Measurements from ENCODE around the gene SETX. TPM values are rescaled to one million over a fixed set of nuclear protein-coding genes. Genes with fewer than 3 reads are reported as not detected.

The SETX gene
- total RNA-seq, 2 experiments from 2014 or later = 37.5 to 38.1 TPM

GRCh38 chr9:132249123-132249522 is 105.7 kb downstream of the SETX start:
- ChIA-PET CTCF (interaction anchor here (1.0 to 1.5 kb wide), 2 partner anchors 83 to 103 kb away, joined by 3 read pairs; no protein-coding TSS in a partner anchor), POLR2A (interaction anchor here (0.6 kb wide), 1 partner anchor 47 kb away, joined by 3 read pairs; no protein-coding TSS in a partner anchor)
- no peaks in the 10 kb centered on the region for H3K36me3 Mint-ChIP-seq (ENCODE audit: low read depth)
- peaks cover 2% of the 10 kb centered on the region for H3K4me1 Mint-ChIP-seq
- DNase-seq = no peak
- H3K27ac Mint-ChIP-seq = no peak overlapping the region
- peaks cover 2% of the 10 kb centered on the region for H3K27me3 Mint-ChIP-seq
- no peak overlapping the region for H3K4me3 Mint-ChIP-seq
- ATAC-seq = no peak
- no peaks in the 10 kb centered on the region for H3K9me3 Mint-ChIP-seq (ENCODE audit: low read depth)
- intact Hi-C loops (cut with DNase I, micrococcal nuclease) = loop anchor here in 1 of 2 experiments (10.0 kb wide), 1 partner anchor 614 kb away; no protein-coding TSS in a partner anchor

DNA sequence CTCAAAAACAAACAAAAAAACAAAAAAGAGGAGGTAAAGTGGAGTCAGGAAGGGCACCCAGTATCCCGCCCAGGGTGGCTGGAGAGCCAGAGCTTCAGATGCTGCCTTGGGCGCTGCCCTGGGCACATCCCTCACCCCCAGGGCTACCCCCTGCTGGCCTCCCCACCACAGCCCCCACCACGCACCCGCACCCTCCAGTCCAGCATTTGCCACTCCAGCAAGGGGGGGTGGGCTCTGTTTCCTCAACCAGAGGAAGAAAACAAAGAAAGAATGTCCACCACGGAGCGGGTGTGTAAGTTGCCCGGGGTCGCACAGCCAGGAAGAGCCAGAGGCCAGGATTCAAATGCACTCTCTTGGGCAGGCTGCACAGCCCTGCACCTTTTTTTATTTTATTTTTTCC is 106.8 kb downstream of the SETX start:
- CTCF ChIA-PET = interaction anchor here (0.6 to 4.3 kb wide), 4 partner anchors 12 to 79 kb away, joined by 3 to 24 read pairs (median 4); no protein-coding TSS in a partner anchor

DNA sequence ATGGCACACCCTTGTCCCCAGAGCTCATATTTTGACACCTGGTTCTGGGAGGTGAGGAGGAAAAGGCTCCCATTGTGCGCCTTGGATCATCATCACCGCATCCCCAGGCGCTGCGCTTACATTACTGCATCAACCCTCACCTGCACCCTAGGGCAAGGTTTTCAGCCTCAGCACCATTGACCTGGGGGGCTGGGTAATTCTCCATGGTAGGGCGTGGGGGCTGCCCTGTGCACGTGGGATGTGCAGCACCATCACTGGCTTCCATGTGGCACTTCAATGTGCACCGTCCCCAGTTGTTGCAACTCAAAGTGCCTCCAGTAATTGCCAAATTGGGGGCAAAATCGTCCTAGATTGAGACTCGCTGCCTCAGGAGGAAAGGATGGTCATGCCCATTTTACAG is 109.3 kb downstream of the SETX start:
- intact Hi-C loops (cut with DNase I, micrococcal nuclease) = loop anchor here in 1 of 2 experiments (10.0 kb wide), 1 partner anchor 611 kb away; no protein-coding TSS in a partner anchor
- DNase-seq = no peak
- no peak overlapping the region for H3K27ac Mint-ChIP-seq
- ChIA-PET CTCF (interaction anchor here (0.9 to 4.3 kb wide), 2 partner anchors 15 to 505 kb away, joined by 4 to 24 read pairs; partner anchors contain the start of gene RAPGEF1), POLR2A (no interaction called here)
- peaks cover 2% of the 10 kb centered on the region for H3K27me3 Mint-ChIP-seq
- ATAC-seq = no peak
- no peak overlapping the region for H3K4me3 Mint-ChIP-seq
- peaks cover 7% of the 10 kb centered on the region for H3K4me1 Mint-ChIP-seq
- H3K36me3 Mint-ChIP-seq (ENCODE audit: low read depth) = no peaks in the 10 kb centered on the region
- H3K9me3 Mint-ChIP-seq (ENCODE audit: low read depth) = no peaks in the 10 kb centered on the region

More for the DNA sequence above, 106.8 kb downstream of the SETX start:
- H3K27me3 Mint-ChIP-seq = peaks cover 2% of the 10 kb centered on the region
- intact Hi-C loops (cut with DNase I, micrococcal nuclease) = loop anchor here in 1 of 2 experiments (10.0 kb wide), 1 partner anchor 613 kb away; no protein-coding TSS in a partner anchor
- H3K27ac Mint-ChIP-seq = no peak overlapping the region
- peaks cover 2% of the 10 kb centered on the region for H3K4me1 Mint-ChIP-seq
- ATAC-seq (no peak), DNase-seq (no peak)
- no peaks in the 10 kb centered on the region for H3K9me3 Mint-ChIP-seq (ENCODE audit: low read depth)
- POLR2A ChIA-PET = no interaction called here
- no peak overlapping the region for H3K4me3 Mint-ChIP-seq
- no peaks in the 10 kb centered on the region for H3K36me3 Mint-ChIP-seq (ENCODE audit: low read depth)

GRCh38 chr9:132244582-132245455 is 110.0 kb downstream of the SETX start:
- ATAC-seq = no peak
- Mint-ChIP-seq H3K27ac (no peak overlapping the region), H3K27me3 (peaks cover 2% of the 10 kb centered on the region), H3K9me3 (ENCODE audit: low read depth) (no peaks in the 10 kb centered on the region), H3K4me1 (peaks cover 7% of the 10 kb centered on the region), H3K4me3 (no peak overlapping the region), H3K36me3 (ENCODE audit: low read depth) (no peaks in the 10 kb centered on the region)
- ChIA-PET CTCF (interaction anchor here (0.9 to 4.3 kb wide), 2 partner anchors 15 to 505 kb away, joined by 4 to 24 read pairs; partner anchors contain the start of gene RAPGEF1), POLR2A (no interaction called here)
- intact Hi-C loops (cut with DNase I, micrococcal nuclease) = loop anchor here in 1 of 2 experiments (5.0 to 10.0 kb wide), 3 partner anchors 610 to 1822 kb away; partner anchors contain the start of genes BRD3 and POMT1
- no peak for DNase-seq

DNA sequence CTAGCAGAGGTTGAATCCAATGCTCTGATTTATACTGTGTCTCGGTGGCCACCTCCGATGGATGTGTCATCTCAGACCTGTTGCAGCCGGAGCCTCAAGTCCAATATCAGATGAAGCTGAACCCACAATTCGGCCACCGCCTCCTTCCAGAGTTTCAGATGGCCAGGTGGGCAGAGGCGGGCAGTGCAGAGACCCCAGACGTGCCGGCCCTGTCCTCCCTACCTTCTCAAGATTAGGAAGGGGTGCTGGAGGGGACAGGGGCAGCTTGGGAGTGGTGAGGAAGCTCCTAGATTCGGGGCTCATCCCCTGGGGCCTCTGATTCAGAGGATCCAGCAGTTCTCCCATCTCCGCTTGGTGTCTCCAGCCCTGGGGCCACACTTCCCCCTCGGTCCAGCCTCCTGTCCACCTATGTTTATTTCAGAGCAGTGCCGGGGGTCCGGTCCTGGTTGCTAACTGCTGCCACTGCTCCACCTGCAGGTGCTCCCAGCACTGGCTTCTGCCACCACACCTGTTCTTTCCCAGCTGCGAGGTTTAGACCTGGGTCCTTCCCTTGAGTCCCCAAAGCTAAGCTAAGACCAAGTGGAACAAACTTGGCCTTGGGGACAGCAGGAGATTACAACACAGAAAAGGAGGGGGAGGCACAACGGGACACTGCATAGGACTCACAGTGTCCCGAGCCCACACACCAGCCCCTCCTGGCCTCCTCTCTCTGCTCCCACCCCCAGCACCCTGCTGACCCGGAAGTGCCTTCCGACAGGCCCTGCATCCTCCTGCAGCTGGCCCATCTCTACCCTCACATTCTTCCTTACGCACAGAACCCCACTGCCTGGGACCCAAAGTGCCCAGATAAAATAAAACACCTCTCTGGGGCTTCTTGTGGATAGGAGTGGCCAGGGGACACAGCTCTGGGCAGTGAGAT is 111.4 kb downstream of the SETX start:
- POLR2A ChIA-PET = interaction anchor here (0.8 kb wide), 1 partner anchor 575 kb away, joined by 4 read pairs; no protein-coding TSS in a partner anchor
- no peaks in the 10 kb centered on the region for H3K36me3 Mint-ChIP-seq (ENCODE audit: low read depth)
- DNase-seq (no peak), ATAC-seq (no peak)
- CTCF ChIA-PET = interaction anchor here (0.6 to 1.0 kb wide), 3 partner anchors 11 to 15 kb away, joined by 3 to 4 read pairs (median 3); no protein-coding TSS in a partner anchor
- H3K27me3 Mint-ChIP-seq = peaks cover 2% of the 10 kb centered on the region
- intact Hi-C loops (cut with DNase I, micrococcal nuclease) = loop anchor here in 1 of 2 experiments (2.0 to 10.0 kb wide), 4 partner anchors 609 to 1824 kb away; partner anchors contain the start of genes BRD3, POMT1 and PRRC2B
- H3K4me1 Mint-ChIP-seq = peaks cover 7% of the 10 kb centered on the region
- no peaks in the 10 kb centered on the region for H3K9me3 Mint-ChIP-seq (ENCODE audit: low read depth)
- no peak overlapping the region for H3K27ac Mint-ChIP-seq
- H3K4me3 Mint-ChIP-seq = peak overlapping the region; percentile 84

- H3K4me1 Mint-ChIP-seq = peaks cover 7% of the 10 kb centered on the region
- ATAC-seq = no peak
- intact Hi-C loops (cut with DNase I, micrococcal nuclease) = loop anchor here in 1 of 2 experiments (2.0 to 10.0 kb wide), 4 partner anchors 608 to 1825 kb away; partner anchors contain the start of genes BRD3, POMT1 and PRRC2B
Measured at GRCh38 chr9:132242621-132243155, 112.1 kb downstream of the SETX start.

GRCh38 chr9:132241840-132242620 is 112.8 kb downstream of the SETX start:
- no peaks in the 10 kb centered on the region for H3K36me3 Mint-ChIP-seq (ENCODE audit: low read depth)
- POLR2A ChIA-PET = interaction anchor here (0.9 kb wide), 1 partner anchor 109 kb away, joined by 3 read pairs; no protein-coding TSS in a partner anchor

More at GRCh38 chr9:132242621-132243155, 112.1 kb downstream of the SETX start:
- Mint-ChIP-seq H3K27me3 (peaks cover 2% of the 10 kb centered on the region), H3K4me3 (peak overlapping the region; percentile 84), H3K27ac (peak overlapping the region; percentile 78), H3K36me3 (ENCODE audit: low read depth) (no peaks in the 10 kb centered on the region), H3K9me3 (ENCODE audit: low read depth) (no peaks in the 10 kb centered on the region)
- ChIA-PET CTCF (interaction anchor here (1.0 kb wide), 1 partner anchor 14 kb away, joined by 4 read pairs; no protein-coding TSS in a partner anchor), POLR2A (no interaction called here)
- DNase-seq = peak; percentile 29

DNA sequence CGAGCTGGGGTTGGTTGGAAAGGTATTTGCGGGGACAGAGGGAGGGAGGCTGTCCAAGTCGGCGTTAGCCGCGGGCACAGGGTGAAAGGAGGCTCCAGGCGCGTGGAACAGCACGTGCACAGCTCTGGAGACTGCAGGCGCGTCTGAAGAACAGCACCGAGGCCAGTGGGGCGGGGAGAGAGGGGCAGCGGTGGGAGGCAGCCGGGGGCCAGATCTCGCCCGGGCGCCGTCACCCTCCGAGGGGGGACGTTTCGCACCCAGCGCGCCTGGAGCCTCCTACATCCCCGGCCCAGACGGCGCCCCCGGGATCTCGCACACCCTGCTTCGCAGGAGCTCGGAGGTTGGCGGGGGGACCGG is 113.3 kb downstream of the SETX start:
- H3K27me3 Mint-ChIP-seq = peaks cover 2% of the 10 kb centered on the region
- H3K9me3 Mint-ChIP-seq (ENCODE audit: low read depth) = no peaks in the 10 kb centered on the region
- ATAC-seq = no peak
- ChIA-PET CTCF (interaction anchor here (0.7 to 1.6 kb wide), 10 partner anchors 12 to 522 kb away, joined by 3 to 9 read pairs (median 4); no protein-coding TSS in a partner anchor), POLR2A (interaction anchor here (0.9 kb wide), 1 partner anchor 110 kb away, joined by 3 read pairs; no protein-coding TSS in a partner anchor)
- no peaks in the 10 kb centered on the region for H3K36me3 Mint-ChIP-seq (ENCODE audit: low read depth)
- DNase-seq = no peak
- H3K27ac Mint-ChIP-seq = peak overlapping the region; percentile 91
- peak overlapping the region; percentile 87 for H3K4me3 Mint-ChIP-seq
- peaks cover 7% of the 10 kb centered on the region for H3K4me1 Mint-ChIP-seq
- intact Hi-C loops (cut with DNase I, micrococcal nuclease) = loop anchor here (1.0 to 10.0 kb wide), 11 partner anchors 18 to 1826 kb away; partner anchors contain the start of genes MED27 (in 2 of the 2), BRD3 (in 1 of the 2), GTF3C4 (in 1 of the 2) and POMT1 (in 1 of the 2)

More at GRCh38 chr9:132241840-132242620, 112.8 kb downstream of the SETX start:
- DNase-seq (peak; percentile 69), ATAC-seq (no peak)
- Mint-ChIP-seq H3K4me3 (peak overlapping the region; percentile 87), H3K27me3 (peaks cover 2% of the 10 kb centered on the region), H3K9me3 (ENCODE audit: low read depth) (no peaks in the 10 kb centered on the region), H3K4me1 (peaks cover 7% of the 10 kb centered on the region), H3K27ac (peak overlapping the region; percentile 78)
- intact Hi-C loops (cut with DNase I, micrococcal nuclease) = loop anchor here (1.0 to 10.0 kb wide), 12 partner anchors 17 to 1825 kb away; partner anchors contain the start of genes MED27 (in 2 of the 2), BRD3 (in 1 of the 2), GTF3C4 (in 1 of the 2) and POMT1 (in 1 of the 2)
- CTCF ChIA-PET = interaction anchor here (0.8 to 1.6 kb wide), 8 partner anchors 11 to 523 kb away, joined by 3 to 9 read pairs (median 4); no protein-coding TSS in a partner anchor

- H3K9me3 Mint-ChIP-seq (ENCODE audit: low read depth) = no peaks in the 10 kb centered on the region
- ChIA-PET POLR2A (interaction anchor here (0.9 kb wide), 1 partner anchor 110 kb away, joined by 3 read pairs; no protein-coding TSS in a partner anchor), CTCF (interaction anchor here (0.5 to 1.6 kb wide), 13 partner anchors 12 to 522 kb away, joined by 3 to 9 read pairs (median 4); no protein-coding TSS in a partner anchor)
- intact Hi-C loops (cut with DNase I, micrococcal nuclease) = loop anchor here (1.0 to 10.0 kb wide), 11 partner anchors 18 to 1826 kb away; partner anchors contain the start of genes MED27 (in 2 of the 2), BRD3 (in 1 of the 2), GTF3C4 (in 1 of the 2) and POMT1 (in 1 of the 2)
- H3K4me3 Mint-ChIP-seq = peak overlapping the region; percentile 87
- peak overlapping the region; percentile 91 for H3K27ac Mint-ChIP-seq
- peaks cover 10% of the 10 kb centered on the region for H3K4me1 Mint-ChIP-seq
- no peaks in the 10 kb centered on the region for H3K36me3 Mint-ChIP-seq (ENCODE audit: low read depth)
- peaks cover 2% of the 10 kb centered on the region for H3K27me3 Mint-ChIP-seq
- ATAC-seq (peak; percentile 95), DNase-seq (peak; percentile 100)
Measured at GRCh38 chr9:132240841-132241482, 113.8 kb downstream of the SETX start.

All from activated CD4-positive, alpha-beta T cell treated with anti-CD3 and anti-CD28 coated beads for 36 hours (primary cell).